DLD1 (cell line): ENCODE data around the gene AGR2.

Source experiments
- in situ Hi-C: cut with HindIII; loops from 2 replicates; pipeline ENCODE4 v1.10.0; 2017; ENCODE audit warnings: low sequenced_read_pairs

Gene AGR2

DNA sequence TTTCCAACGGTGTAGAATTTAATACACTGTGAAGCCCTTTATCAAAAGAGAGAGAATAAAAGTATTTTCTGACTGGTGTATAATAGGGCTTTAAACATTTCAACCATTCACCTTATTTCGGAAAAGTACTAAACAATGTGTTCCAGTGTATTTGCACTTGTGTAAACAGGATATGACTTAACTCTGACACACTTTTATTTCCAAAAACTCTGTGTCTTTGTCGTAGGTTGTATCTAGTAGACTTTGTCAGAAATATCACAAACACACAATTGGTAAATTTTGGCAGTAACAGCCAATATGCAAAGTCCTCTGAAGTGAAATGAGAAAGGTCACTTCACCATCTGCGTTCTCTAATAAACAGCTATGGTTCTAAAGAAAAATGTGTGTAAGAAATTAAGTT lies 61.6 kb downstream of the AGR2 start:
- in situ Hi-C loops = no loop called here

DNA sequence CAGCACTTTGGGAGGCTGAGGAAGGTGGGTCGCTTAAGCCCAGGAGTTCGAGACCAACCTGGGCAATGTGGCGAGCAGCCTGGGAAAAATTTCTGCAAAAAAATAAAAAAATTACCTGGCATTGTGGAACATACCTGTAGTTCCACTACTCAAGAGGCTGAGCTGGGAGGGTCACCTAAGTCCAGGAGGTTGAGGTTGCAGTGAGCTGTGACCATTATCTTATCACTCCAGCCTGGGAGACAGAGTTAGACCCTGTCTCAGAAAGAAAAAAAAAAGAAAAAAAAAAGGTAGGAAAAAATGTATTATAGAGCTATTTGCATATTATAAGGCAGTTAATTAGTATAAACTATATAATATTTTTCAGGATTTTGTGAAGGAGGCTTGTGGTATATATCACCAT lies 62.3 kb downstream of the AGR2 start:
- in situ Hi-C loops = no loop called here
